ENCODE data around the gene NAA80. TPM values are rescaled to one million over a fixed set of nuclear protein-coding genes. Genes with fewer than 3 reads are reported as not detected.

Gene NAA80
- total and polyA plus RNA-seq, 10 of the 15 experiments (the other 5 are each of a cell fraction or from before 2014, with no cell fraction given) = 0.48 to 12.7 (median 6.7) TPM

DNA sequence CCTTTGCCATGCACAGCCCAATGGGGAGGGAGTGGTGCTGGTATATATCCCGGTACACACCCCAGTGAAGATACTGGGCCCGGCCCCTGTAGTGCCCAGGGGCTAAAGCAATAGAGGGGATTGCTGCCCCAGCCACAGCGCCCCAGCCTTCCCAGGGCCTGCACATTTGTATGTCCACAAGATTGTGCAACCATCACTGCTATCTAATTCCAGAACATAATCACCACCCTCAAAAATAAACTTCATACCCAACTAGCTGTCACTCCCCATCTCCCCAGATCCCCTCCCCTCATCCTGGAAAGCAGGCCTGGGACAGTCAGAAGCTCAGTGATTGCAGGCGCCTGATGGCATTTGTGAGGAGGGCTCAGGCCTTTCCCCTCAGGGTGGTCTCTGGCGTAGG lies 49.7 kb downstream of the NAA80 start (continued):
- TF ChIP-seq, protein P1, sequence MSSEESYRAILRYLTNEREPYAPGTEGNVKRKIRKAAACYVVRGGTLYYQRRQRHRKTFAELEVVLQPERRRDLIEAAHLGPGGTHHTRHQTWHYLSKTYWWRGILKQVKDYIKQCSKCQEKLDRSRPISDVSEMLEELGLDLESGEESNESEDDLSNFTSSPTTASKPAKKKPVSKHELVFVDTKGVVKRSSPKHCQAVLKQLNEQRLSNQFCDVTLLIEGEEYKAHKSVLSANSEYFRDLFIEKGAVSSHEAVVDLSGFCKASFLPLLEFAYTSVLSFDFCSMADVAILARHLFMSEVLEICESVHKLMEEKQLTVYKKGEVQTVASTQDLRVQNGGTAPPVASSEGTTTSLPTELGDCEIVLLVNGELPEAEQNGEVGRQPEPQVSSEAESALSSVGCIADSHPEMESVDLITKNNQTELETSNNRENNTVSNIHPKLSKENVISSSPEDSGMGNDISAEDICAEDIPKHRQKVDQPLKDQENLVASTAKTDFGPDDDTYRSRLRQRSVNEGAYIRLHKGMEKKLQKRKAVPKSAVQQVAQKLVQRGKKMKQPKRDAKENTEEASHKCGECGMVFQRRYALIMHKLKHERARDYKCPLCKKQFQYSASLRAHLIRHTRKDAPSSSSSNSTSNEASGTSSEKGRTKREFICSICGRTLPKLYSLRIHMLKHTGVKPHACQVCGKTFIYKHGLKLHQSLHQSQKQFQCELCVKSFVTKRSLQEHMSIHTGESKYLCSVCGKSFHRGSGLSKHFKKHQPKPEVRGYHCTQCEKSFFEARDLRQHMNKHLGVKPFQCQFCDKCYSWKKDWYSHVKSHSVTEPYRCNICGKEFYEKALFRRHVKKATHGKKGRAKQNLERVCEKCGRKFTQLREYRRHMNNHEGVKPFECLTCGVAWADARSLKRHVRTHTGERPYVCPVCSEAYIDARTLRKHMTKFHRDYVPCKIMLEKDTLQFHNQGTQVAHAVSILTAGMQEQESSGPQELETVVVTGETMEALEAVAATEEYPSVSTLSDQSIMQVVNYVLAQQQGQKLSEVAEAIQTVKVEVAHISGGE (CRISPR knock-in tag; IDR thresholded peaks at IDR 0.05) = no peak
- no peak for TF ChIP-seq ZNF217 (IDR thresholded peaks at IDR 0.05)
- TF ChIP-seq, protein P2, sequence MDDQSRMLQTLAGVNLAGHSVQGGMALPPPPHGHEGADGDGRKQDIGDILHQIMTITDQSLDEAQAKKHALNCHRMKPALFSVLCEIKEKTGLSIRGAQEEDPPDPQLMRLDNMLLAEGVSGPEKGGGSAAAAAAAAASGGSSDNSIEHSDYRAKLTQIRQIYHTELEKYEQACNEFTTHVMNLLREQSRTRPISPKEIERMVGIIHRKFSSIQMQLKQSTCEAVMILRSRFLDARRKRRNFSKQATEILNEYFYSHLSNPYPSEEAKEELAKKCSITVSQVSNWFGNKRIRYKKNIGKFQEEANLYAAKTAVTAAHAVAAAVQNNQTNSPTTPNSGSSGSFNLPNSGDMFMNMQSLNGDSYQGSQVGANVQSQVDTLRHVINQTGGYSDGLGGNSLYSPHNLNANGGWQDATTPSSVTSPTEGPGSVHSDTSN (IDR thresholded peaks at IDR 0.05; ENCODE audit: insufficient replicate concordance, low read depth, low read length) = no peak

DNA sequence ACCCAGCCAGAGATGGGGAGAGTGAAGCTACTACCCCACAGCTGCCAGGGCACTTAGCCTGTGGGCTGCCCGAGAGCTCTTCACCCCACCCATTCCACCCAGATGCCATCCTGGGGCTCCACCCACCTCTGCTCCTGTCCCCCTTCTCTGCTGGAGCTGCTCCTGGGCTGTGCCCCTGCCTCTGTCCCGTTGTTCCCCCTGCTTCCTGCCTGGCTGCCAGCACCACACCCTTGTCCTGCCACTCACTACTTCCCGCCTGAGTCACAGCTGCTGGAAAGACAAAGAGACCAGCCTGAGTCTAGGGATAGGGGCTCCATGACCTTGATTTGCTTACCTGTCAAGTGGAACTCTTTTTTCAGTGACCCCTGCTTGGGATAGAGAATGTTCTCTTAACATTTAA lies 50.8 kb downstream of the NAA80 start:
- H3K79me2 ChIP-seq (ENCODE audit: control insufficient read depth, insufficient read depth, low read length) = peaks cover 64% of the 10 kb centered on the region
- BruUV-seq (replicated peaks) = no TSS peak
- 63% methylated on average over 3 of the region's 3 CpGs for WGBS (ENCODE audit: insufficient coverage, insufficient replicate concordance, low lambda C conversion rate, missing lambda C conversion rate)
- H3K4me2 ChIP-seq (ENCODE audit: control insufficient read depth, insufficient read depth) = no peak overlapping the region
- H4K20me1 ChIP-seq (ENCODE audit: control insufficient read depth, insufficient read depth) = peaks cover 20% of the 10 kb centered on the region
- no peak overlapping the region for H3K4me3 ChIP-seq
- intact Hi-C loops (cut with micrococcal nuclease; ENCODE audit: unreplicated experiment) = no loop called here
- CTCF ChIA-PET = interaction anchor here (0.6 to 3.3 kb wide), 5 partner anchors 11 to 90 kb away, joined by 3 to 149 read pairs (median 28); no protein-coding TSS in a partner anchor
- H3K9ac ChIP-seq (ENCODE audit: control insufficient read depth, insufficient read depth, low read length) = no peak overlapping the region
- peaks cover 28% of the 10 kb centered on the region for H3K4me1 ChIP-seq (ENCODE audit: control insufficient read depth, insufficient read depth, low read length)
- H2AFZ ChIP-seq (ENCODE audit: control insufficient read depth, low read depth, low read length) = no peak overlapping the region
- POLR2A ChIA-PET = interaction anchor here (0.5 to 1.4 kb wide), 3 partner anchors 8 to 11 kb away, joined by 3 to 4 read pairs (median 3); no protein-coding TSS in a partner anchor
- H3K36me3 ChIP-seq (ENCODE audit: control insufficient read depth in 2 of 2, insufficient read depth in 2 of 2, low read length in 1 of 2) = peaks cover 29% of the 10 kb centered on the region in 2 experiments
- H3K9me3 ChIP-seq (replicated peaks; ENCODE audit: control insufficient read depth, insufficient read depth, low read length) = no peaks in the 10 kb centered on the region
- RAD21 ChIA-PET (ENCODE audit: unreplicated experiment) = interaction anchor here (2.6 to 4.1 kb wide), 3 partner anchors 10 to 20 kb away, joined by 7 to 73 read pairs (median 10); no protein-coding TSS in a partner anchor
- FAIRE-seq (no peak), ATAC-seq (no peak), DNase-seq (ENCODE audit: low read depth, low spot score) (no peak)
- SMC1A ChIA-PET (ENCODE audit: uncharacterized antibody, unreplicated experiment) = interaction anchor here (0.8 to 1.1 kb wide), 2 partner anchors 8 to 22 kb away, joined by 3 read pairs; no protein-coding TSS in a partner anchor
- H3K27ac ChIP-seq (ENCODE audit: control insufficient read depth, insufficient read depth) = no peak overlapping the region
- in situ Hi-C loops (cut with MboI) = no loop called here
- no peaks in the 10 kb centered on the region for H3K27me3 ChIP-seq (replicated peaks in 1 of 2; ENCODE audit: control insufficient read depth in 2 of 2, insufficient read depth in 2 of 2, low read length in 1 of 2)
- TF ChIP-seq ZBED1 (IDR thresholded peaks at IDR 0.05; ENCODE audit: borderline replicate concordance) = no peak
- no peak for TF ChIP-seq JUND (IDR thresholded peaks at IDR 0.05; ENCODE audit: low read depth, low read length)
- no peak for TF ChIP-seq POLR2AphosphoS5 (IDR thresholded peaks at IDR 0.05; ENCODE audit: low read length)
- TF ChIP-seq IKZF1 (conservative IDR thresholded peaks at IDR 0.05) = no peak
- no peak for TF ChIP-seq STAT1 (conservative IDR thresholded peaks at IDR 0.05)
- TF ChIP-seq RCOR1 (conservative IDR thresholded peaks at IDR 0.05; ENCODE audit: low read depth, low read length) = no peak
- no peak for TF ChIP-seq NRF1 (conservative IDR thresholded peaks at IDR 0.05; ENCODE audit: low read depth, low read length)
- TF ChIP-seq KLF5 (IDR thresholded peaks at IDR 0.05; ENCODE audit: partially characterized antibody) = no peak
- TF ChIP-seq MEF2A (IDR thresholded peaks at IDR 0.05; ENCODE audit: insufficient read depth, low read depth, low read length) = no peak
- no peak for TF ChIP-seq EZH2 (IDR thresholded peaks at IDR 0.05; ENCODE audit: borderline replicate concordance, control insufficient read depth, low read depth, low read length)
- TF ChIP-seq, protein P3, sequence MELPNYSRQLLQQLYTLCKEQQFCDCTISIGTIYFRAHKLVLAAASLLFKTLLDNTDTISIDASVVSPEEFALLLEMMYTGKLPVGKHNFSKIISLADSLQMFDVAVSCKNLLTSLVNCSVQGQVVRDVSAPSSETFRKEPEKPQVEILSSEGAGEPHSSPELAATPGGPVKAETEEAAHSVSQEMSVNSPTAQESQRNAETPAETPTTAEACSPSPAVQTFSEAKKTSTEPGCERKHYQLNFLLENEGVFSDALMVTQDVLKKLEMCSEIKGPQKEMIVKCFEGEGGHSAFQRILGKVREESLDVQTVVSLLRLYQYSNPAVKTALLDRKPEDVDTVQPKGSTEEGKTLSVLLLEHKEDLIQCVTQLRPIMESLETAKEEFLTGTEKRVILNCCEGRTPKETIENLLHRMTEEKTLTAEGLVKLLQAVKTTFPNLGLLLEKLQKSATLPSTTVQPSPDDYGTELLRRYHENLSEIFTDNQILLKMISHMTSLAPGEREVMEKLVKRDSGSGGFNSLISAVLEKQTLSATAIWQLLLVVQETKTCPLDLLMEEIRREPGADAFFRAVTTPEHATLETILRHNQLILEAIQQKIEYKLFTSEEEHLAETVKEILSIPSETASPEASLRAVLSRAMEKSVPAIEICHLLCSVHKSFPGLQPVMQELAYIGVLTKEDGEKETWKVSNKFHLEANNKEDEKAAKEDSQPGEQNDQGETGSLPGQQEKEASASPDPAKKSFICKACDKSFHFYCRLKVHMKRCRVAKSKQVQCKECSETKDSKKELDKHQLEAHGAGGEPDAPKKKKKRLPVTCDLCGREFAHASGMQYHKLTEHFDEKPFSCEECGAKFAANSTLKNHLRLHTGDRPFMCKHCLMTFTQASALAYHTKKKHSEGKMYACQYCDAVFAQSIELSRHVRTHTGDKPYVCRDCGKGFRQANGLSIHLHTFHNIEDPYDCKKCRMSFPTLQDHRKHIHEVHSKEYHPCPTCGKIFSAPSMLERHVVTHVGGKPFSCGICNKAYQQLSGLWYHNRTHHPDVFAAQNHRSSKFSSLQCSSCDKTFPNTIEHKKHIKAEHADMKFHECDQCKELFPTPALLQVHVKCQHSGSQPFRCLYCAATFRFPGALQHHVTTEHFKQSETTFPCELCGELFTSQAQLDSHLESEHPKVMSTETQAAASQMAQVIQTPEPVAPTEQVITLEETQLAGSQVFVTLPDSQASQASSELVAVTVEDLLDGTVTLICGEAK (IDR thresholded peaks at IDR 0.05; ENCODE audit: borderline replicate concordance) = no peak
- no peak for TF ChIP-seq HDAC2 (IDR thresholded peaks at IDR 0.05)

All from GM12878 (cell line).